ENCODE data around the gene NDUFB10.
"Not testable (repeated sequence)": the region's sequence is repeated elsewhere in the genome, so short reads cannot be mapped to it uniquely, and the experiment has no call there.

NDUFB10 gene

DNA sequence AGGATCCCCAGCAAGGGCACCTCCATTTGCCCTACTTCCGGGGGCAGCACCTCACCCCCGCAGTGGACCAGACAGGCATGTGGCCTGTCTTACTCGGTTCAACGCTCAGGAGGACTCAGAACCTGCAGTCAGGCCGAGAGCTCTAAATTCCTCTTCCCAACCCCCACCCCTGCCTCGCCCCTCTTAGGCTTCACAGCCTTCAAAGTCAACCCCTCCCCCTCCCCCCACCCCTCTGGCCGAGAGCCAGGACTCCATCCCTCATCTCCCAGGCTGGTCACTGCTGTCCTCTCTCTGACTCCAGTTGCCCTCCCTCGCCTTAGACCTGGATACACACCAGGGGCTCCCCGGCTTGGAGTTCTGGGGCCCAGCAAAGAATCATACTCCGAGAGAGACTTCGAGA lies 33.1 kb upstream of the NDUFB10 start:
- no peak for DNase-seq

DNA sequence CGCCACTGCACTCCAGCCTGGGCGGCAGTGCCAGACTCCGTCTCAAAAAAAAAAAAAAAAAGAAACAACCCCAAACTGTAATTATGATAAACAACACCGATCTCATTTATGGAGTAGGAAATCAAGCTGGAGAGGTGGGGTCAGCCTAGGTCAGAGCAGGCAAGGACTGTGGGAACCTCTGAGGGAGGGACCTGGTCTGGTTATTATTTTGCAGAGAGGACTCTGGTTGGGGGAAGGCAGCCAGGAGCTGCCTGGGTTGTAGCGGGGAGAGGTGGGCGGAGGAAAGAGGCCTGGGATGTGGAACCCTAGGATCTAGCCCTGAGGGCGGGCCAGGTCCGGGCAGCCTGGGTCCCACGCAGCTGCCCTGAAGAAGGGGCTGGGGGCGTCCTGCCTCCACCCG lies 30.2 kb upstream of the NDUFB10 start:
- no peak for DNase-seq

DNA sequence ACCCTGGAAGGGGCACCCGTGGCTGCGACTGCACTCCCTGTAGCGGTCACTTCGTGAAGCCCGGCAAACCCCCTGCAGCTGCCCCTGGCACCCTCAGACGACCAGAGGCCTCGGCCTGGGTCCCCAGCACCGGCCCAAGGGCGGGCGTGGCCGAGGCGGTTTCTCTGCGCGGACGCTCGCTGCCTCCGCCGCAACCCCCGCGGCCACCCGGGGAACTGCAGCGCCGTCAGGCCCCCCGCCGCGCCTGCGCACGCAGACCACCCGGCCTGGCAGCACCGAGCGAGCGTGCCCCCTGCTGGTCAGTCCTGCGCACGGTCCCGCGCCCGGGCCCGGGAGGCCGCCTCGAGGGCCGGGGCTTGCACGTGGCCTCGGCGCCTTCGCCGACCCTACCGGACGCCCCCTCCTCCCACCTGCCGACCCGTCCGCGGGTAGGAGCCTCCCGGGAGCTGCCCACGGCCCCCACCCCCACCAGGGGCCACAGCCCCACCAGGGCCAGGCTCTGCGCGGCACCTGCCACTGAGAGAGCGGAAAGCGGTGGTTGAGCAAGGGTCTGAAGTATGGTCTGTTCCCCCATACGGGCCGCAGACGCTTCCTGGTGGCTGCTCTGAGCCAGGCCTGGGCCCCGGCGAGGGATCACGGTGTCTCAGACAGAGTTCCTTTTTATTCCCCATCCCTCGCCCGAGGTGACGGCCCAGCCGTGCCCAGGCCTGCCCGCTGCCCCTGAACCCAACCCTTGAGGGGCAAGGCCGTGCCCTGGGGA lies 29.6 kb upstream of the NDUFB10 start:
- DNase-seq = peak; percentile 11

DNA sequence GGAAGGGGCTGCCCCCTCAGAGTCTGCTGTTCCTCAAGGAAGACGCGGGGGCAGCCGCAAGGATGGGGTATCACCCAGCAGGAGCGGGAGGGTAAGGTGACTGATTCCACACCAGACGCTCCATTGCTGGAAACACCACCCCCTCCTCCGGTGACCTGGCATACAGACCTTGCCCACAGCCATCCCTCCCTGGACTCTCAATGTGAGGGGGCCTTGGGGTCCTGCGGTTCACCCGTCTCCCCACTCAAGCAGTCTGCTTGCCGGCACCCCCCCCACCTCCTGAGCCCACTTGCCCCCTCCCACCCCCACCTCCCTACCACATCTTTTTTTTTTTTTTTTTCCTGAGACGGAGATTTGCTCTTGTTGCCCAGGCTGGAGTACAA lies 29.0 kb upstream of the NDUFB10 start:
- DNase-seq = no peak

DNA sequence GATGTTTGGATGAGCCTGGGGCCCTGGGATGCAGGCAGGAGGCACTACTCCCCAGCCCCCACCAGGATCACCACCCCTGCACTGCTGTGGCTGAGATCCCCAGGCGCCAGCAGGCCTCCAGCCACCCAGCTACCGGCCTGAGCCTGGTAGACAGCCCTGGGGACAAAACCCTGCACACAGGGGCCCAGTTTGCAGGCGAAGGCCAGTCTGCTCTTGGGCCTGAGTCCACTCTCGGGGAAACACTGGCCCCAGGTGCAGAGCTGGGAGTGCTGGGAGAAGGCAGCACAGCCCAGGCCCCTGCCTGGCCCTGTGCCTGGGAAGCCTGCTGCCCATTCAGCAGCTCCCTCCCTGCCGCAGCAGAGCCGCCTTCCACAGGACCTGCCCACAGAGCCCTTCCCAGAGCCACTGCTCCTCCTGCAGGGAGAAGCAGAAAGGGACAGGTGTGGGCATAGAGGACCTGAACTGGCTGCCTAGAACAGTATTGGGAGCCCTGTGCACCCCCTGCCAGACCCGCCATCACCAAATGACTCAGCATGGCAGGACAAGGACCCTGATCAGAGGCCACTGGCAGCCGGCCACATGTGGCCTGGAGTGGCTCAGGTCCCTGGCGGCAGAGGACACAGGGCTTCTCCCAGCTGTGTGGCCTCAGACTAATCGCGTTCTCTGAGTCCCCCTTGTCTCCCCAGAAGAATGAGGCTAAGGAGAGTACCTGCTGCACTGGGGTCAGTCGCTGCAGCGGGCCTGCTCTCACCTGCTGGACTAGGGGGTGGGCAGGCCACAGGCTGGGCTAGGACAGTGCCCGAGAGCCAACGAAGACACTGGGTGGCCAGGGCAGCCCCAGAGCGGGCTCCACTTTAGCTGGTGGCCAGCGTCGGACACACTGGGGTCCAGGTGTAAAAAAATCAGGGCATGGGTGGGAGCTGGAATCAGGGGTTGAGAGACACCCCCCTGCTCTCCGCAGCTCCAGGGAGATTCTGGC lies 27.0 kb upstream of the NDUFB10 start:
- DNase-seq = no peak

DNA sequence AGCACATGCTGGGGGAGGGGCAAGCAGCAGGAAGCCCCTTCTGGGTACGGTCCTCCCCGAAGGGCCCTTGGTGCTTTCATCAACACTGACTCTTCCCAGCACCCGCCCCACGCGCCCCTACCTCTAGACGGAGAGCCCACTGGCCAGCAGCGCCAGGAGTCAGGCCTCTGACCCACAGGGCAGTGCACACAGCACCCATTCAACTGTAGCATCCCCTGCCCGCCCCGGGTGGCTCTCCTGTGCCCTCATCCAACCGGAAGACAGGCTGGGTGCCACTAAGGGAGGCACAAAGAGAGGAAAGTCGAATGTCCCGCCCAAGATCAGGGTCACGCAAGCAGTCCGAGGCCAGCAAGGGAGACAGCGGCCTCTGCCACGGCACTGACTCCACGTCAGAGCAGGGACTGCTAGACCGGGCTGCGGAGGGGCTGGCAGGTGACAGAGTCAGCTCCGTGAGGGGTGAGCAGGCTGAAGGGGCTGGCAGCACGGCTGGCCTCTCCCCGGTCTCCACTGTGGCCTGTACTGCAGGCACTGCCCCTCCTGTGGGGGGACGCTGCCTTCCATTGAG lies 26.2 kb upstream of the NDUFB10 start:
- DNase-seq = no peak

DNA sequence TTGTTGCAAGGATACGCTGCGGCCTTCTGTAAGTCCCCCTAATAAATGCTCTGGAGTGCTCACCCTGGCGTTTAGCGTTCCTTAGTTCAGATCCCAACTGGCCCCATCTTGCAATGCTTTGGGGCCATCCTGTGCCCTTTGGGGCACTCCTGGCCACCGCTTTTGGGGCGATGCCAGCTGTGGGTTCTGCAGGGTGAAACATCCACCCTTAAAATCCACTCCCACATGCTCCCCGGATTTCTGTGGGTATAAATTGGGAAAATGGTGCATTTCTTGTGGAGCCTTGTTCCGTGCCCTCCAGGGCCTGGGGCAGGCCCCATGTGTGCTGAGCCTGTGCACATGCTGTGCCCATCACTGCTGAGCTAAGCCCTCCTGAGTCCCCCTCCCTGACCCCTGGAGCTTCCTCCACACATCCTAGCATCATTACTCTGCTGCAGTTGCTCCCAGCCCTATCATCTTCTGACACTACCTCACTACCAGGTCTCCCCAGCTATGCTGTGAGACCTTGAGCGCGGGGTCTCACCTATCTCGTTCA lies 22.3 kb upstream of the NDUFB10 start:
- no peak for DNase-seq

DNA sequence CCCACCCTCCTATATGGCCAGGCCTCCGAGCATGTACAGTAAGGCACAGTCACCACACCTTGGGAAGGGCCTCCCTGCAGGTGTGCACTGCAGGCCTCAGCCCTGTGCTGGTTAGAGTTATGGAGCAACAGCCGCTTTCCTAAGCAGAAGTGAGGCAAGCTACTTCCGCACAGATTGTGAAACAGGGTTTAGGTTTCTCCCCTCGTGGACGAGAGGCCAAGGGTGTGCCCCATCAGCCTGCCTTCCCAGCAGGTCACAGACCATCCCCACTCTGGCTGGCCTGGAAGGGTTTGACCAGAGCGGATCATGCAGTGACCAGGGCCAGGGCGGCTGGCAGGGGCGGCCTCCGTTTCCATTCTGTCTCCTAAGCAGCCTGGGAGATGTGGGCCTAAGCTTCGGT lies 21.0 kb upstream of the NDUFB10 start:
- DNase-seq = no peak

DNA sequence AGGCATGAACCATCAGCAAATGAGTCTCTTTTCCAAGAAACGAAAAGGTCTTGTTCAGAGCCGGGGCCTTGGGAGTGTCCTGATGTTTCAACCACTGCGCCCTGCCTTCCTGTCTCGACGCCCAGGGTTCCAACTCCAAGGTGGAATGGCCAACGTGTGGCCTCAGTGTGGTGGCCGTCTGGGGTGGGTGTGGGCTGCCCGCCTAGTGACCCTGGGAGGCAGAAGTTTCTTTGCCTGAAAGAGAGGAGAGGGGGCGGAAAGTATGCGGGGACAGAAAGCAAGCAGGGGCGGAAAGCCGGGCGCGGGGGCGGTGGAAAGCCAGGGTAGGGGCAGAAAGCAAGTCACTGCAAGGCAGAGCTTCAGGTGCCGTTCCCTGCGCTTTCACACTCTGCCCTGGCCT lies 20.4 kb upstream of the NDUFB10 start:
- DNase-seq = no peak

DNA sequence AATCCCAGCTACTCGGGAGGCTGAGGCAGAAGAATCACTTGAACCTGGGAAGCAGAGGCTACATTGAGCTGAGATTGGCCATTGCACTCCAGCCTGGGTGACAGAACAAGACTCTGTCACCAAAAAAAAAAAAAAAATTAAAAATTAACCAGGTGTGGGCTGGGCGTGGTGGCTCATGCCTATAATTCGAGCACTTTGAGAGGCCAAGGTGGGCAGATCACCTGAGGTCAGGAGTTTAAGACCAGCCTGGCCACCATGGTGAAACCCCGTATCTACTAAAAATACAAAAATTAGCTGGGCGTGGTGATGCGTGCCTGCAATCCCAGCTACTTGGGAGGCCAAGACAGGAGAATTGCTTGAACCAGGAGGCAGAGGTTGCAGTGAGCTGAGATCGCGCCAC lies 19.5 kb upstream of the NDUFB10 start:
- not testable (repeated sequence) for DNase-seq

DNA sequence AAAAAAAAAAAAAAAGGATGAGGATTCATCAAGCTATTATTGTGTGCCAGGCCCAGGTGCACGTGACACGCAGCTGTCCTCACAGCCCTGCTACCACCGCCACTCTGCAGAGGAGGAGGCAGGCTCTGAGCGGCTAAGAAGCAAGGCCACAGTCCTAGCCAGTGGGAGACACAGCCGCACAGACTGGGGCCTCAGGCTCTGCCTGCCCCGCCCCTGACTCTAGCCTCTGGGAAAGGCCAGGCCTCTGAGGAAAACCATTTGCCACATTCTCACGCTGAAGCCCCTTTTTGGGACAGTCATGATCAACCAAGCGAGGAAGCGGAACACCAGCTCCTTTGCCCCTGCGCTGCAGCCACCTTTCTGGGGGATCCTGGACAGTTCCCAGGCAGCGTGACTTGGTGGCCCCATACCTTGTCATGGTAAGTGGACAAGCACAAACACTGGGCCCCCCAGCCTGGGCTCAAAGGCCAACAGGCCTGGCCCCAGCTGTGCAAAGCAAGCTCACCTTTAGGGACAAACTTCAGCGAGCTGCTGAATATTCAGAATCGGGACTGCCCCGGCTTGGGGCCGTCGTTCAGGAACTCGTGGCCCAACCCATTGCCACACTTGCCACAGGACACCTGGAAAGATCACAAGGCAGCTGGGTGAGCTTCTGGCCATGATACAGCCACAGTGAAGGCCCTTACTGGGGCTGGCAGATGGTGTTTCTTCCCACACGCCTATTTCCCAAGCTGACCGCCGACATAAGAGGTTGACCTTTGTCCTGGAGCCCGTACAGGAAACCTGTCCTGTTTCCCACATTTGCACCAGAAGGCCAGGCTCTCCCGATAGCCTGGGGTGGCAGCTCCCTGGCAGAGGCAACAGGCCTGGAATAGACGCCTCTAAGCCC lies 18.8 kb upstream of the NDUFB10 start:
- no peak for DNase-seq

DNA sequence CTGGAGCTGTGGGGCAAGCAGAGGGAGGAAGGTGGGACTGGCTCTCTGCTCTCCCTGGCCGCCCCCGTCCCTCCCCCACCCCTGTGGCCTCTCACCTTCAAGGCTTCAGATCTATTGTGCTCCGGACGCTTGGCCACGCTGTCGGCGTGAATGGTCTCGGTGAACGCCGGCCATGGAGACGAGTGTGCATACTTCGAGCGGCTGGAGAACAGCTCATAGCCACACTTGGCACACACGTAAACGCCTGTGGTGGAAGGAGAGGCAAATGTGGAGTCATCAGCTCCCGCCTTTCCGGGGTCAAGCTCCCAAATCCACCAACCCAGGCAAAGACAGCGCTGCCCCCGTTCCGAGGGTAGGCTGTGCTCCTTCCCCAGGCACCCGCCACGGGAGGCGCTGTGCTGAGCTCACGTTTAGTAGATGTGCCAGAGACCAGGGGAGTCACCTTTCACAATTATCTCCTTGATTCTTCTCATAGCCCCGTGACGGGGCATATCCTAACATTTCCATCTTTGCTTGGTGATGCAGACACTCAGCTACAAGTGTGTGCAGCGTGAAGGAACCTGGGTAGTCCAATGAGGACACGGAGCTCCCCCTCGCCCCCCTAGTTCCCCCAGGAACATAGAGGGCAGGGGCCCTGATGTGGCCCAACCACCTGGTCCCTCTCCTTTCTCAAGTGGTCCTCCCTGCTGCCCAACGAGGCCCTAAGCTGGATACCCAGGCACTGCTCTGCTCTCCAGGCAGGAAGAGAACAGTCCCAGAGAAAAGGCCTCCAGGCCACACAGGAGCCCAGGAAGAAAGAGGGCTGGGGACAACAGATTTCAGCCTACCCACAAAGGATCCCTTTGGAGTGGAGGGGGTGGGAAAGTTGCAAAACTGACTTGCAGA lies 17.9 kb upstream of the NDUFB10 start:
- peak; percentile 4 for DNase-seq

DNA sequence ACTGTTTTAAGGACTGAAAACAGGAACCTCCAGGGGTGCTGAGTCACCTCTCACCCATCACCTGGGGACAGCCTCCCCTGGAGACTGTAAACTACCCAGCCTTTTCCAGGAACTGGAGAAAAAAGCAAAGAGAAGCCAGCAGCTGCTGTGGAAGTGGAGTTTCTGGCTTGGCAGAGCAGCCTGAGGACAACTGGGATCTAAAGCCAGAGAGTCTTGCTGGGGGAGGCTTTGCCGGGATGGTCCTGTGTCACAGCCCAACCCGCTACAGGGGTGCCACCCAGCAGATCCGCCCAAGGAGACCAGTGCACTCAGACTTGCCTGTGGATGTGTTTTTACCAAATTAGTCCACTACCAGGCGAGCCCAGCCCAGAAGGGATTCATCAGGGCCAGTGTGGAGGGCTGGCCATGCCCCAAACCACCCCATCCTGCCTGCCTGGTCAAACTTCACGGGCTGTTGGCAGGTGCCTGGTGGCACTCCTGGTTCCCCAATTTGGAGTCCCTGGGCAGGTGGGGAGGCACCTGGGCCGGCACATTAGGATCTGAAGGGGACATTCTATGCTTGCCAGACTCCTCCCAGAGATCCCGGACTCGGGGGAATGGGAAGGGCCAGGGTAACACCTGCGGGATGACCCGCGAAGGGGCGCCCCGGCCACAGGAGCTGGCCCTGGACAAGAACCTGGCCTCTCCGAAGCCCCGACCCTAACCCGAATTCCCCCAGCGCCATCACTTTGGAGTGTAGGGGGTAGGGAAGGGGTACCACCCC lies 17.1 kb upstream of the NDUFB10 start:
- no peak for DNase-seq

DNA sequence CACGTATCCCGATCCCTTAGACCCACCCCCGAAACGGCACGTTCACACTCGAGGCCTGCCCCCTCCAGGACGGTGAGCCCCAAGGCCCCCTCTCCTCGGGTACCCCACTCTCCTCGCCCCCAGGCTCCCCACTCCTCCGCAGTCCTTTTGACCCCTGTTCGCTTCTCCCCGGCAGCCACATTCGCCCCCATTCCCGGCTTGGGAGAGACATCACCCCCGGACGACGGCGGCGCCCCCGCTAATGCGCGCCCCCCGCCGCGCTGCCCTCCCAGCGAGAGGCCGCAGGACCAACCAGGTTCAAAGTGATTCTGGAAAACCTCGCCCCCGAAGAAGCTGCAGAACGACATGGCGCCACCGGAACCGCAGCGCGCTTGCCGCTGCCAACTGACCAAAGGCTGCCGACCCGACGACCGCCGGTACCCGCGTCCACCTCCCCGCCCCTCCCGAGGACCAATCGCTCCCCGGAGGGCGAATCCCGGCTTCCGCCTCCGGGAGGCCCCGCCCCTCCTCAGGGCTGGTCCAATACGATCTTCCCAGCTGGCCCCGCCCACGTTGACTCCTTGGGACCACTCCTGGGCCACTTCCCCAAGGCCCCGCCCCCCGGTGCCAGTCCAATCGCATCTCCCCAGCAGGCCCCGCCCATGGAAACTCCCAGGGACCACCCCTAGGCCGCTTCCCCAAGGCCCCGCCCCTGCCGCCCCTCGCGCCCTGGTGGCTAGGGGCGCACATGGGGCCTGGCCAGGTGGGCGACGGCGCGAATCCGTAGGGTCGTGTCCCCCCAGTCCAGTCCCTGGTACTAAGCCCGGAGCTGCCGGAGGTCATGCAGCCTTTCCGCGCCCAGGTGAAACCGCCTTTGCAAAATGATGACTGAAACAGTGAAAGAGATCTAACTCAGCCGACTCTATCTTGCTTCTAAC lies 16.3 kb upstream of the NDUFB10 start, which contains the start of gene MSRB1:
Gene MSRB1 (minus strand): TSS at position 390 of the 917 bp plus-strand sequence. CDS start 43 bp downstream, at position 347.
- DNase-seq = peak; percentile 72

DNA sequence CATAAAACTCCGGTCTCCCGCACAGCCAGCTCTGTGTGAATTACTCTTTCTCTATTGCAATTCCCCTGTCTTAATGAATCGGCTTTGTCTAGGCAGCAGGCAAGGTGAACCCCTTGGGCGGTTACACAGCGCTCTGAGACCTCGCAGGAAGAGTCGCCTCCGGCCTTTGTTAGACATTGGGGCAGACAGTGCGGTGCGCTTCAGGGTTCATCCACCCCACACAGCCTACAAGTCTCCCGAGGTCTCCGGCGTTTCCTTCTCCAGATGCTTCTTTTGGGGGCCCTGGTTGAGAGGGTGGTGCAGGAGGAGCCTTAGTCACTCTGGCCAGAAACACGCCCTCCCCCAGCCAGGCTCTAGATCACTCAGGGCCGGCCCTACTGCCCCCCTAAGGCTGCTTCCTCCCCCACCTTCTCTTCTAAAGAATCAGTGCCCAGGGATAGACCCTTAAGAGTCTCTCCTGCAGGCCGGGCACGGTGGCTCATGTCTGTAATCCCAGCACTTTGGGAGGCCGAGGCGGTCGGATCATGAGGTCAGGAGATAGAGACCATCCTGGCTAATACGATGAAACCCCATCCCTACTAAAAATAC lies 14.6 kb upstream of the NDUFB10 start:
- DNase-seq = no peak

DNA sequence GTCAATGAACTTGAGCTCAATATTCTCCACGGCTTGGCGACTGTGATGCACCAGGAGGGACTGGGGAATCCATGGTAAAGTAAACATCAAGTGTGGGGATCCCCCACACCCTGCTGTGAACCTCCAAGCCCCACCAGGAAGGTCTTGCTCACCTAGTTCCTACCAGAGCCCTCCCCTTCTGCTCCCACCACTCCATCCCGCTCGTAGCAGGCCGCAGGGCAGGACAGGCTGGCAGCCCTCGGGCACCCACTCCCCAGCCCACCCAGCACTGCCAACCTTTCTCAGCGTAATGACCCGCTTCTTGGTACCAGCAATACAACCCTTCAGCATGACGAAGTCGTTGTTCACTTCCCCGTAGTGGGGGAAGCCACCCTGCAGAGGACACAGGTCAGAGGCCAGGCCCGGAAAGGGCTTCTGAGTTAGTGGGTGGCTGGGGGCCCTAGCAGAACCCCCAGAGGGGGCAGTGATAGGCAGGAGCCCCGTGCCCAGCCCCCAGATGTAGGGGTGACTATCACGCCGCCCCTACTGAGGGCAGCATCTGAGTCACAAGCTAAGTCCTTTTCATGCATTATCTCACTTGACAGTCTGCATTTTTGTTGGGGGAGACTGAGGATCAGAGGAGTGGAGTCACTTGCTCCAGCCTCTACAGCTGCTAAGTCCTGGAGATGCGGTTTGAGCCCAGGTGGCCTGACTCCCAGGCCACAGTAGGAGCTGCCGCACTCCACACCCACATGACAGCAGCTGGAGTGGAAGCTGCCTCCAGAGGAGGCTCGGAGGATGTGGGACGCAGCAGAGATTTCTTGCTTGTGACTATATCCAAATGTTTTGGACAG lies 13.6 kb upstream of the NDUFB10 start:
- DNase-seq = no peak

DNA sequence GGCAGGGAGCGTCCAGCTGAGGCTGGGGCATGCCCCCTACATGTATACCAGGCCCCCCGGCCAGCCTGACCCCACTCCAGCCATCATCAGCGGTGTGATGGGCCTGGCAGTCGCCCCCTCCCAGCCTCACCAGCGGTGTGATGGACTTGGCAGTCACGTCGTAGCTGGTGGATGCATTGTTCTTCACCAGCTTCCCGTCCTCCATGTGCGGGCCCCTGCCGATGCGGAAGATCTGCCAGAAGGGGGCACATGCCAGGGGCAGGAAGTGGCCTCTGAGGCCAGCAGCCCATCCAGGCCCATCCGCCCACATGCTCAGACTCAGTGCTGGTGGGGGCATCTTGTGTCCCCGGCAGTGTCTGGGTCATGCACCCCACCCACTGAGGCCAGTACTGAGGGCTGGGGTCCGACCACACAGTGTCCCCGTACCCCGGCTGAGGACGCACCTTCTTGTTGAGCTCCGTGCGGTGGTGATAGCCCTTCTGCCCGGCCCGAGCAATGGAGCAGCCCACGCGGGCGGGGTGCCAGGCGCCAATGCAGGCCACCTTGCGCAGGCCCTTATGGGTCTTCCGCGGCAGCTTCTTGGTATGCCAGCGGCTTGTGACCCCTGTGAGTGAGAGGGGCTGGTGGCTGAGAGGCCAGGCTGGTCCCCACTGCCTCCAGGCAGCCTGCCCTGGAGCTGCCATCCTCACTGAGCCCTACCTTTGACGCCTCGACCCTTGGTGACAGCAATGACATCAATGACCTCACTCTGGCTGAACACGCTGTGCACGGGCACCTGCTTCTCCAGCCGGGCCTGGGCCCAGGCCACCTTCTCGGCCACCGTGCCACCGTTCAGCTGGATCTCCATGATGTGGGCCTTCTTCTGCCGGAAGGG lies 12.6 kb upstream of the NDUFB10 start:
- no peak for DNase-seq
